T-cell (primary cell): ENCODE data around the gene TJP1. TPM values are rescaled to one million over a fixed set of nuclear protein-coding genes. Genes with fewer than 3 reads are reported as not detected.

Experiments used
- ATAC-seq, 4 experiments: fragments of 200-7000 bp in 3 of 4; fragments of 150-1000 bp in 1 of 4; cut with Tn5 transposase; replicated peaks in 1 of 4; 1 replicate in 3 of 4; 2 replicates in 1 of 4; pipeline ENCODE4 v1.10.0; 2021; ENCODE audit warnings: moderate library complexity in 3 of 4, mild to moderate bottlenecking in 2 of 4, moderate number of reproducible peaks in 1 of 4
- CTCF ChIA-PET, 2 donors: fragments of 300-600 bp; sonication (Branson Sonifier 250); formaldehyde crosslinking; loops; one replicate each; lab custom pipeline; 2022; ENCODE audit warnings: antibody characterized with exemption in 2 of 2; lab: Charles Lee
- POLR2A ChIA-PET, 2 donors: fragments of 300-600 bp; sonication (Branson Sonifier 250); formaldehyde crosslinking; loops; one replicate each; lab custom pipeline; 2022; ENCODE audit warnings: antibody characterized with exemption in 2 of 2; lab: Charles Lee
- DNase-seq, 35 experiments: peaks; one replicate each; pipeline versions ENCODE4 v3.0.0 to v3.0.0-alpha.2; 2013 to 2023
- H3K27ac ChIP-seq: one replicate; pipeline ENCODE4 v1.5.1; 2013; ENCODE audit warnings: low read length
- H3K27me3 ChIP-seq, 2 experiments: replicated peaks in 1 of 2; 1 replicate in 1 of 2; 2 replicates in 1 of 2; pipeline versions ENCODE4 v1.6.1 to v1.7.0; 2013; ENCODE audit warnings: low read length in 1 of 2, mixed read lengths in 1 of 2; ENCODE audit not compliant: control insufficient read depth in 2 of 2, insufficient read depth in 2 of 2; ENCODE audit errors: extremely low read depth in 1 of 2
- H3K36me3 ChIP-seq, 2 donors: 1 replicate in 1 of 2; 2 replicates in 1 of 2; pipeline versions ENCODE4 v1.6.1 to v1.7.0; 2013; ENCODE audit warnings: low read length in 1 of 2; ENCODE audit not compliant: control insufficient read depth in 2 of 2, insufficient read depth in 1 of 2; ENCODE audit errors: extremely low read depth in 1 of 2
- H3K4me1 ChIP-seq, 2 experiments: 1 replicate in 1 of 2; 2 replicates in 1 of 2; pipeline versions ENCODE4 v1.6.1 to v1.7.0; 2013; ENCODE audit warnings: low read length in 2 of 2, mixed read lengths in 1 of 2; ENCODE audit not compliant: insufficient read depth in 2 of 2, control insufficient read depth in 1 of 2; ENCODE audit errors: extremely low read depth in 1 of 2
- H3K4me3 ChIP-seq, 2 donors: 1 replicate in 1 of 2; 2 replicates in 1 of 2; pipeline versions ENCODE4 v1.5.1 to v1.7.0; 2013; ENCODE audit warnings: mild to moderate bottlenecking in 2 of 2, low read length in 1 of 2, moderate library complexity in 1 of 2; ENCODE audit not compliant: control insufficient read depth in 1 of 2; ENCODE audit errors: extremely low read depth in 1 of 2
- H3K9me3 ChIP-seq: 2 replicates; pipeline ENCODE4 v1.7.0; 2013
- H3K27ac Mint-ChIP-seq, 2 donors: one replicate each; pipeline ENCODE4 v1.8.0; 2020 to 2021; ENCODE audit warnings: mild to moderate bottlenecking in 2 of 2, mixed read lengths in 2 of 2
- H3K27me3 Mint-ChIP-seq, 2 donors: one replicate each; pipeline ENCODE4 v1.8.0; 2021 to 2022; ENCODE audit warnings: mixed read lengths in 2 of 2
- H3K36me3 Mint-ChIP-seq: one replicate; pipeline ENCODE4 v1.8.0; 2021; ENCODE audit warnings: mixed read lengths
- H3K4me1 Mint-ChIP-seq, 3 donors: one replicate each; pipeline ENCODE4 v1.8.0; 2020 to 2022; ENCODE audit warnings: mixed read lengths in 3 of 3, mild to moderate bottlenecking in 1 of 3
- H3K4me3 Mint-ChIP-seq, 3 donors: one replicate each; pipeline ENCODE4 v1.8.0; 2020 to 2022; ENCODE audit warnings: mild to moderate bottlenecking in 3 of 3, mixed read lengths in 3 of 3, moderate library complexity in 3 of 3
- H3K9me3 Mint-ChIP-seq, 3 donors: one replicate each; pipeline ENCODE4 v1.8.0; 2020 to 2022; ENCODE audit warnings: mixed read lengths in 3 of 3
- WGBS: methylation state at CpG from one replicate; pipeline ENCODE4 v1.1.5; 2013; ENCODE audit warnings: missing lambda C conversion rate; ENCODE audit not compliant: insufficient coverage; 5-methylcytosine and 5-hydroxymethylcytosine counted together
- total RNA-seq, 35 experiments: library from RNA in 6 of 35; stranded (reverse) in 6 of 35; fragments of 120-200 nt in 1 of 35; gene quantifications; one replicate each; pipeline versions ENCODE4 v1.2.1 to v1.2.4 and lab custom pipeline; 2013 to 2026

The TJP1 gene
- total RNA-seq, 5 donors from 2014 or later (not counting 1 experiment from before 2014, with no cell fraction given), result 0.41 to 0.73 (median 0.53) TPM; not detected in 2

GRCh38 chr15:29681946-29682345 is 140.3 kb downstream of the TJP1 start:
- H3K27me3 ChIP-seq, result peaks cover 0 to 23% of the 10 kb centered on the region in 2 experiments
- H3K36me3 ChIP-seq, result no peaks in the 10 kb centered on the region
- Mint-ChIP-seq H3K9me3 (peaks cover 0 to 3% (median 0%) of the 10 kb centered on the region in 3 donors), H3K4me1 (no peaks in the 10 kb centered on the region), H3K4me3 (no peak overlapping the region), H3K36me3 (no peaks in the 10 kb centered on the region), H3K27me3 (peaks cover 10 to 17% of the 10 kb centered on the region in 2 donors), H3K27ac (no peak overlapping the region)
- 79% methylated on average over 8 of the region's 9 CpGs for WGBS
- H3K4me3 ChIP-seq, result no peak overlapping the region
- no peak overlapping the region for H3K27ac ChIP-seq
- H3K4me1 ChIP-seq, result no peaks in the 10 kb centered on the region
- no peaks in the 10 kb centered on the region for H3K9me3 ChIP-seq
- ChIA-PET CTCF (no interaction called here), POLR2A (no interaction called here)
- DNase-seq, result no peak
- no peak for ATAC-seq

GRCh38 chr15:29681166-29681845 is 141.0 kb downstream of the TJP1 start:
- ChIA-PET POLR2A (no interaction called here), CTCF (no interaction called here)
- H3K36me3 Mint-ChIP-seq, result no peaks in the 10 kb centered on the region
- 82% methylated on average over 10 of the region's 15 CpGs for WGBS
- peaks cover 0 to under 1% (median 0%) of the 10 kb centered on the region in 3 donors for H3K9me3 Mint-ChIP-seq
- no peak overlapping the region for H3K4me3 Mint-ChIP-seq
- DNase-seq (no peak), ATAC-seq (no peak)
- Histone ChIP-seq H3K4me3 (no peak overlapping the region), H3K27me3 (peaks cover 0 to 23% of the 10 kb centered on the region in 2 experiments), H3K27ac (no peak overlapping the region), H3K4me1 (no peaks in the 10 kb centered on the region), H3K9me3 (no peaks in the 10 kb centered on the region), H3K36me3 (no peaks in the 10 kb centered on the region)
- H3K4me1 Mint-ChIP-seq, result no peaks in the 10 kb centered on the region
- H3K27ac Mint-ChIP-seq, result no peak overlapping the region
- H3K27me3 Mint-ChIP-seq, result peaks cover 13 to 21% of the 10 kb centered on the region in 2 donors

DNA sequence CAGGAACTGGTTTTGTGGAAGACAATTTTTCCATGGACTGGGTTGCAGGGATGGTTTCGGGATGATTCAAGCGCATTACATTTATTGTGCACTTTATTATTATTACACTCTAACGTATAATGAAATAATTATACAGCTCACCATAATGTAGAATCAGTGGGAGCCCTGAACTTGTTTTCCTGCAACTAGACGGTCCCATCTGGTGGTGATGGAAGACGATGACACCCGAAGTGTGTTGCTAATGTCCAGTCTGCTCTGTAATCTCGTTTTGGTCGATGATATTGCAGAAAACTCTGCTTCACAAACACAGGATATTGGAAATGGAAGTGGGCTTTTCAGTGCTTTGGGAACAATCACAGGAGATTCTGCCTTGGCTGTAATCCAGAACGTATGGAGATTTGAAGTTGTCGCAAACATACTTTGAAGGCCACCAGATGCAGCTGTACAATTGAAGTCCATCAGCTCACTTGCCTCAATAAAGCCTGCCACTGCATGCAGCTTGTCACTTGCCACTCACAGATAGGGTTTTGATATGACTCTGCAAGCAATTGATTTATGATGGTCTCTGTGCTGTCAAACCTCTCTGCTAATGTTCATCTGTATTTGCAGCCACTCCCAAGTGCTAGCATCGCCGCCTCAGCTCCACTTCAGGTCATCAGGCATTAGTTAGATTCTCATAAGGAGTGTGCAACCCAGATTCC is 141.7 kb downstream of the TJP1 start:
- CTCF ChIA-PET, result no interaction called here
- 64% methylated on average over 2 of the region's 12 CpGs for WGBS
- Histone ChIP-seq H3K9me3 (no peaks in the 10 kb centered on the region), H3K27me3 (peaks cover 0 to 29% of the 10 kb centered on the region in 2 experiments), H3K27ac (no peak overlapping the region), H3K36me3 (no peaks in the 10 kb centered on the region), H3K4me3 (no peak overlapping the region), H3K4me1 (no peaks in the 10 kb centered on the region)
- ATAC-seq, result no peak
- H3K27ac Mint-ChIP-seq, result no peak overlapping the region
- POLR2A ChIA-PET, result no interaction called here
- no peaks in the 10 kb centered on the region for H3K9me3 Mint-ChIP-seq
- H3K36me3 Mint-ChIP-seq, result no peaks in the 10 kb centered on the region
- DNase-seq, result no peak
- H3K4me1 Mint-ChIP-seq, result no peaks in the 10 kb centered on the region
- H3K27me3 Mint-ChIP-seq, result peaks cover 13 to 22% of the 10 kb centered on the region in 2 donors
- no peak overlapping the region for H3K4me3 Mint-ChIP-seq

- ChIA-PET POLR2A (no interaction called here), CTCF (interaction anchor here in 1 of 2 donors (0.6 kb wide), 1 partner anchor 15 kb away, joined by 3 read pairs; no protein-coding TSS in a partner anchor)
- Mint-ChIP-seq H3K9me3 (no peaks in the 10 kb centered on the region), H3K4me3 (no peak overlapping the region), H3K4me1 (no peaks in the 10 kb centered on the region), H3K27ac (no peak overlapping the region), H3K27me3 (peaks cover 22 to 25% of the 10 kb centered on the region in 2 donors), H3K36me3 (no peaks in the 10 kb centered on the region)
- no peaks in the 10 kb centered on the region for H3K36me3 ChIP-seq
- no peaks in the 10 kb centered on the region for H3K4me1 ChIP-seq
- H3K27me3 ChIP-seq, result peaks cover 0 to 26% of the 10 kb centered on the region in 2 experiments
- WGBS, result 62% methylated on average over 4 of the region's 4 CpGs
- no peak for DNase-seq
- no peaks in the 10 kb centered on the region for H3K9me3 ChIP-seq
- ATAC-seq, result no peak
- H3K4me3 ChIP-seq, result no peak overlapping the region
- H3K27ac ChIP-seq, result no peak overlapping the region
These were observed 143.7 kb downstream of the TJP1 start for GRCh38 chr15:29678504-29679034.

- Histone ChIP-seq H3K9me3 (no peaks in the 10 kb centered on the region), H3K4me3 (no peak overlapping the region), H3K27ac (no peak overlapping the region), H3K4me1 (no peaks in the 10 kb centered on the region), H3K36me3 (no peaks in the 10 kb centered on the region), H3K27me3 (peaks cover 0 to 25% of the 10 kb centered on the region in 2 experiments)
- H3K27ac Mint-ChIP-seq, result no peak overlapping the region
- H3K4me1 Mint-ChIP-seq, result no peaks in the 10 kb centered on the region
- ChIA-PET CTCF (no interaction called here), POLR2A (no interaction called here)
- DNase-seq (no peak), ATAC-seq (no peak)
- H3K36me3 Mint-ChIP-seq, result no peaks in the 10 kb centered on the region
- no peak overlapping the region for H3K4me3 Mint-ChIP-seq
- 48% methylated on average over 6 of the region's 10 CpGs for WGBS
- H3K9me3 Mint-ChIP-seq, result no peaks in the 10 kb centered on the region
- H3K27me3 Mint-ChIP-seq, result peaks cover 28 to 31% of the 10 kb centered on the region in 2 donors
These were observed 144.3 kb downstream of the TJP1 start for GRCh38 chr15:29677871-29678461.

GRCh38 chr15:29677455-29677854 is 144.8 kb downstream of the TJP1 start:
- no peak for ATAC-seq
- H3K27ac Mint-ChIP-seq, result no peak overlapping the region

More at GRCh38 chr15:29677455-29677854, 144.8 kb downstream of the TJP1 start:
- peaks cover 0 to 25% of the 10 kb centered on the region in 2 experiments for H3K27me3 ChIP-seq
- DNase-seq, result no peak
- no peaks in the 10 kb centered on the region for H3K9me3 ChIP-seq
- H3K4me3 ChIP-seq, result no peak overlapping the region
- H3K4me1 Mint-ChIP-seq, result no peaks in the 10 kb centered on the region
- H3K9me3 Mint-ChIP-seq, result no peaks in the 10 kb centered on the region
- POLR2A ChIA-PET, result no interaction called here
- no peaks in the 10 kb centered on the region for H3K4me1 ChIP-seq
- WGBS, result 48% methylated on average over 4 of the region's 4 CpGs
- no peaks in the 10 kb centered on the region for H3K36me3 Mint-ChIP-seq
- no peak overlapping the region for H3K4me3 Mint-ChIP-seq
- no peak overlapping the region for H3K27ac ChIP-seq
- H3K36me3 ChIP-seq, result no peaks in the 10 kb centered on the region
- peaks cover 33 to 34% of the 10 kb centered on the region in 2 donors for H3K27me3 Mint-ChIP-seq
- CTCF ChIA-PET, result interaction anchor here in 1 of 2 donors (0.6 kb wide), 1 partner anchor 76 kb away, joined by 6 read pairs; no protein-coding TSS in a partner anchor
